ENCODE measurements around the gene LAMA5.

DNA sequence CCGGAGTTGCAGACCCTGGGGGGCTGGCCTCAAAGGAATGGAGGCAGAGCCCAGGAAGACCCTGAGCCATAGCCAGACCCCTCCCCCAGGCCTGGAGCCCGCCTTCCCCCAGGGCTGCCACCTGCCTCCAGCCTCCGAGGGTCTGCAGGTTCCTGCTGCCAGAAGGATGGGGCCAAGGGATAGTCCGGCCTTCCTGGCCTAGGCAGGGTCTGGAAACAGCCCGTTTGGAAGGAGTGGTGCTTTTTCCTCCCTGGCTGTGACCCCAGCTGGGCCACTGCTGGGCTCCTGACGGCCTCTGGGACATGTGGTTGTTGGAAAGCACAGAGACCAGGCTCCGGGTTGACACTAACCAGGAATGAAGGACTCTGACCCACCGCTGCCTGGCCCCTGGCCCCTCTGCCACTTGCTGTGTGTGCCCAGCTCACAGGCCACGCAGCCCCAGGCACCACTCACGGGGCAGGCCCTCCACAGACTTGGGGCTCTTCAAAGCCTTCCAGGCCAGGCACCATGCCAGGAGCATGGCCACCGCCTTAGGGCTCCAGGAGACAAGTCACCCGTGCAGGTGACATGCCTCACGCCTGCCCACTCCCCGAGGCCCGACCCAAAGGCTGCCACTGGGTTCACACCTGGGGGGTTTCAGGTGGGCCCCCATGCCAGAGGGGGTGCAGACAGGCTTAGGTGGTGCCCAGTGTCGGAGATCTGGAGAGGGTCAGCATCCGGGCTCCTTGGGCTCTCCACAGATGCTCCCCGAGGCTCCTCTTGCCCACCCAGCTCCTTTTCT, 3.9 kb upstream of the LAMA5 start:
- TF ChIP-seq CTCF (IDR thresholded peaks at IDR 0.05) (no peak), POLR2A (IDR thresholded peaks at IDR 0.05) (no peak)

All from vagina (tissue), 2 donors.